GM21528 (cell line): ENCODE measurements around the gene ACAD9.
A peak's percentile ranks its signal among the peaks of the same experiment; 100 is the strongest.
"Not testable (repeated sequence)": the region's sequence is repeated elsewhere in the genome, so short reads cannot be mapped to it uniquely, and the experiment has no call there.

Experiments
- ATAC-seq: cut with Tn5 transposase; IDR thresholded peaks from one replicate; pipeline ENCODE4 v1.9.1; 2021; ENCODE audit warnings: mild to moderate bottlenecking, moderate library complexity; ENCODE audit not compliant: unreplicated experiment, low FRiP score

ACAD9 gene

DNA sequence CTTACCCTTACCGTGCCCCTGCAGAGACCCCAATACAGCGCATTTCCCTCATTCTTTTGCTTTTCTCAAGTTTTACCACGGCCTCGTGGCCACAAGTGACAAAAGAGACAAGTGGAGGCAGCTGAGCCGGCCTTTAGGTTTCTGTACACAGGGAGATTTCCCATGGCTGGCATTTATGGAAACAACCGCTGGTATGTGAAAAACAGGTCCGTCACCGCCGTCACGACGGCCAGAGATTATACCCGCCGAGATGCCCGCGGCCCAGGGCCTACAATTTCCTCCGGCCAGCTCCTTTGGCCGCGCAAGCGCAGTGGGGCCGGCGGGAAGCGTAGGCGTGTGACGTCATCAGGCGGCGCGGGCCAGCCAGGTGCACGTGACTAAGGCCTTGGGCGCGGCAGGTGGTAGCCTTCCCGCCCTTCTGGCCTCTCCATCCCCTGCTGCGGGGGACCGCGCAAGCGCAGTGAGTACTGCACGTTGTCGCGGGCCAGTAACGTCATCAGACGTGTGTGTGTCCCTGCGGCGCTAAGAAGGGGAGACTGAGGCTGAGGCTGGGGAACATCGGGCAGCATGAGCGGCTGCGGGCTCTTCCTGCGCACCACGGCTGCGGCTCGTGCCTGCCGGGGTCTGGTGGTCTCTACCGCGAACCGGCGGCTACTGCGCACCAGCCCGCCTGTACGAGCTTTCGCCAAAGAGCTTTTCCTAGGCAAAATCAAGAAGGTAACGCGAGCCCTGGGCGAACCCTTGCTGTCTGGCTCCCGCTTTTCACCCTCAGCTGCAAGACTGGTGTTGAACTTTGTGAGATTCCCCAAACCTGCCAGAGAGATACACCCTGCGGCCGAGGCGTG is at the start of gene ACAD9:
ACAD9 (plus strand) TSS at position 496 of the 845 bp plus-strand sequence; CDS start at position 568, 72 bp downstream.
- ATAC-seq: peak; percentile 87

DNA sequence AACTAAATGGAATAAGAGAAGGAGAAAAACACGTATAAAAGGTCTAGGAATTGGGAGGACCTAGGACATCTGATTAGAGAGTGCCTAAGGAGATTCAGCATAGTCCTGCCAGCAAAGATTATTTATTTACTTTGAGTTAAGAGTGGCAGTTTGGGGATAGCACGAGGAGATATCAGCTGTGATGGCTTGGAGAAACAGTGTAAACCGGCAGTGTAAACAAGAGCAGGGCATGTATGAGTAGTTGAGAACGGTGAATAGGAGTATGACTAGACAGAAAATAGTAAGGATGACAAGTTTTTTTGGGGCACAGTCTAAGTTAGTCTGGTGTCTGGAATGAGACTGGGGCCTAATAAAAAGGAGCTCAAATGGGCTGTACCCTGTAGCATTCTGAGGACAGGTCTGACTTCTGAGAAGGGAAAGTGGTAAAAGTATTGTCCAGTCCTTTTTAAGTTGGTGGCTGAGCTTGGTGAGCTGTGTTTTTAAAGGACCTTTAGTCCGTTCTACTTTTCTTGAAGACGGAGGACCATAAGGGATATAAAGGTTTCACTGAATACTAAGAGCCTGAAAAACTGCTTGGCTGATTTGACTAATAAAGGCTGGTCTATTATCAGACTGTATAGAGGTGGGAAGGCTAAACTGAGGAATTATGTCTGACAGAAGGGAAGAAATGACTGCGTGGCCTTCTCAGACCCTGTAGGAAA is 49.3 kb upstream of the ACAD9 start:
- ATAC-seq: not testable (repeated sequence)

DNA sequence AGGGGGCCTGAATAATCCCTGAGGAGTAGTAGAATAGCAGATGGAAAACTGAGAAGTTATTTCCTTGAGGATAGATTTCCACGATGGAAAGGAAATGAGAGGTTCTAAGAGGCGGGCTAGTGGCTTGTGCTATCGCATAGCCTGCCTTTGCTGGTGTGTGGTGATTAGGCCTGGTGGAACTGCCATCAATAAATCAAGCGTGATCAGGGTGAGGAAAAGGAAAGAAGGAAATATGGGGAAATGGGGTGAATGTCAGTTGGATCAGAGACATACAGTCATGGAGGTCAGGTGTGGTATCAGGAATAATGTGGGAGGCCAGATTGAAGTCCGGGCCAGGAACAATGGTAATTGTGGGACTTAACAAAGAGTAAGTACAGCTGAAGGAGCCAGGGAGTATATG is 48.7 kb upstream of the ACAD9 start:
- not testable (repeated sequence) for ATAC-seq

DNA sequence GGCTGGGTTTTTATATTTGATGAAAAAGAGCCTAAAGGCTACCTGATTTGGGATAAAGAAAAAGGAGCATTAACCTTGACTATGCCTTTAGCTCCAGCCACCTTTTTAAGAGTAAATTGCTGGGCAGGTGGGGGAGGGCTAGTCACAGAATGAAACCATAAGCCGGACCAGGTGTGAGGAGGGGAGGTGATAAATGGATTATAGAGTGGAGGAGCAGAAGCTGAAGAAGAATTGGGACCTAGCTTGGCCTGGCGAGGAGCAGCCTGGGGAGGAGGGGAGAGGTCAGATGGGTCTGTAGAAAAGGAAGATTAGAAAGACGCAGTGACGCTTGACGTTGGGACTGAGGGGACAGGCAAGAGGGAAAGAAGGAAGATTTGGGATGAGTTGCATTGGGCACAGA is 46.4 kb upstream of the ACAD9 start:
- ATAC-seq: not testable (repeated sequence)

DNA sequence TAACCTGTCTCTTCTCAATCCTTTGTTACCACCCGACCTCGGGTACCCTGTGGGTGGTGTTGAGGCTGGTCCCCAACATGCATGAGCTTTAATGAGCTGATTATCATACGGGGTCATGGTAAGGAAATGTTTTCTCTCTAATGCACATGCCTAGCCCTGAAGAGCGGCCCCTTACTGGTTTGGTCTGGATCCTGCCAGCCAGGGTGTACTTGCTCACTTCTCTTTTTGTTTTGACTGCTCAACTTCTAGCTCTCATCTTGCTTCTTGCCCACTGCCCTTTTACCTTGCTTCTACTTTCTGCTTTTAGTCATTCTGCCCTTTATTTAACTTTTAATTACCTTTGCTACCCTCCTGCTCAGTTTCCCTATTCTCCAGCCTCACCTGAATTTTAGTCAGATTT is 44.3 kb upstream of the ACAD9 start:
- ATAC-seq: no peak

DNA sequence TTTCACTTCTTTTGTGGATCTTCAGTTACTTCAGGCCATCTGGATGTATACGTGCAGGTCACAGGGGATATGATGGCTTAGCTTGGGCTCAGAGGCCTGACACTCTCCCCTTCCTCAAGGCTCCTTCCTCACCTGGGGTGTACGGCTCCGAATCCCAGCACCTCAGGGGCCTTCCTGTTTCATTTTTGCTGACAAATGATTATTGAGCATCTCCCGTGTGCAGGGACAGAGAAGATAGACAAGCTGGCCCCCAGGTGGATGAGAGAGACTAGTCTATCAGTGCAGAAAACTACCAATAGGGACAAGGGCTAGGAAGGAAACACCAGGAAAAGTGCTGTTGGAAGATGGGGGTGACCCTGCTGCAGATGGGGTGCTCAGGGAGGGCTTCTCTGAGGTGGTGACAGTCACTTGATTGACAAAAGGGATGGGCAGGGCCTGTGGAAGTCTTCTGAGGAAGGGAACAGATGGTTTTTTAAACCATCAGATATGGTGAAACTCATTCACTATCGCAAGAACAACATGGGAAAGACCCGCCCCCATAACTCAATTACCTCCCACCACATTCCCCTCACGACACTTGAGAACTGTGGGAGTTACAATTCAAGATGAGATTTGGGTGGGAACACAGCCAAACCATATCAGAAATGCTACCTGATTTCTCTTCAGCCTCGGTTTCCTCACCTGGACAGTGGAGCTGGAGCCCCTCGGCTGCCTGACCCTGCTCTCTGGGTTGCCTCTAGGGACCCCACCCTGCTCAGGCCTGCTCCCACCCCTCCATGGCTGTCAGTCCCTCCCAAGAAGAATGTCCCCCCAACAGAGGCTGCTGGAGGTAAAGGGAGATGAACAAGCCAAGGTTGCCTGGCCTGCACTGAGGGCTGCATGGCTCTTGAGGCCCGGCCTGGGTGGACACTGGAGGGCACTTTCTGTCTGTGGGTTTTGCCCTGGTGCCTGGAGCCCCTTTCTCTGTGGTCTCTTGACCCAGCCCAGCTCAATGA is 37.2 kb upstream of the ACAD9 start:
- no peak for ATAC-seq

DNA sequence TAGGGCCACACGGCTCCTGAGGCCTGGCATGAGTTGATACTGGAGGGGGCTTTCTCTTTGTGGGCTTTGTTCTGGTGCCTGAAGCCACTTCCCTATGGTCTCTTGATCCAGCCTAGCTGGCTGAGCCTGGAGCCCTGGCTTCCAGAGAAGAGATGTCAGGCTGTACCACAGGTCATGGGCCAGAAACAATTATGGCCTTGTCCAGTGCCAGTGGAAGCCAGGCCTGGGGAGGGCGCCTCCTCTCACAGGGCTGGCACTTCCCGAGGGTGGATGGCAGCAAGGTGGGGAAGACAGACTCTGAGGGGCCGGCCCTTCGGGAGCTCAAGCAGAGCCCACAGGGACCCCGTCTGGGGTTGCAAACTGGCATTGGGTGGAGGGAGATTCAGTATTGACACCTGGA is 34.9 kb upstream of the ACAD9 start:
- no peak for ATAC-seq

DNA sequence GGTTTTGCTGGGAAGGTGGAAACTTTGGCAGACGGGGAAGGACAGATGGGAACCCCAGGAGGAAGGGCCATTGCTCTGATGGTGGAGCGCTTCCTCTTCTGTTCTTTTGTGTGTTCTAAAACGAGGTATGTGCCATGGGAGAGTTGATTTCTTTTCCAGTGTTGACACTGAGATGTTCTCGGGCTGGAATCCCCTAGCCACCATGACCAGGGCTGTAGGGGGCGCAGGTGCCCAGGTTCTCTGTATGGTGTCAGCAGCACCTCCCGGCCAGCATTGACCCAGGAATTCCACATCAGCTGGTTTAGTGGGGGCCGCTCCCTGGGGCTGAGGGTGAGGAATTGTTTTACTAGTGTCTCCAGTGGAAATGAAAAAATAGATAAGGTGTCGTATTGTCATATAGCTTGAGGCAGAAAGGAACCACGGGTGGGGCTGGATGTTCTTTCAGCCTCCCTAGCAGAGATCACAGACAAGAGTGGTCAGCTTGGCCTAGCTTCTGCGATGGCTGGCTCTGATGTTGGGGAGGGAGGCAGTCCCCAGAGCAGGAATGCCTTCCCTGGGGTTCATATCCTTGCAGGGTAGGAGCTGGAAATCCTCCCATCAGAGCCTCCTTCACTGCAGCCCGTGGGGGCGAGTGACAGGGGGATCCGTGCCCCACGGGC is 34.2 kb upstream of the ACAD9 start:
- ATAC-seq: no peak

DNA sequence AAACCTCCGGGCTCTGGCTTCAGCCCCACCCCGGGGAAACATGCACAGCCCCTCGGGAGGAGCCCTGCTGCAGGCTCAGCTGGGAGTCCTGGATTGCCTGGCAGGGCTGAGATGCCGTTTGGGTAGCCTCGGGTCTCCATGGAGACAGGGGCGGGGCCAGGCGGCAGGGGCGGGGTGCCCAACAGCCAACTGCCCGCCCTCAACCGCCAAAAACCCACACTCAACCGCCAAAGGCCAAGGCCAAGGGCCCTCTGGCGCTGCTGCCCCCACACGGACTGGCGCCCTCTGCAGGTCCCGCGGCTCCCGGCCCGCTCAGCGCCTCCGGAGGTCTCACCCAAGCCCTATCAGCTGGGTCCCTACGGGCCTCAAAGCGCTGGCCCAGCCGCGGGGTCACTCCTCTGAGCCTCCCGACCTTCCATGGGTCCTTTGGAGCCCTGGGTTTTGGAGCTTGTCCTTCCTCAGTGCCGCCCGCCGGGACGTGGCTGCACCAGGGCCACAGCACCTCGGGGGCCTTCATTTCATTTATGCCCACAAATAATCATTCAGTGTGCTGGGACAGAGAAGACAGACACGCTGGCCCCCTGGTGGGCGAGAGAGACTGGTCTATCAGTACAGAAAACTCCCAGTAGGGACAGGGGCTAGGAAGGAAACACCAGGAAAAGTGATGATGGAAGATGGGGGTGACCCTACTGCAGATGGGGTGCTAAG is 33.5 kb upstream of the ACAD9 start:
- ATAC-seq: peak; percentile 60

DNA sequence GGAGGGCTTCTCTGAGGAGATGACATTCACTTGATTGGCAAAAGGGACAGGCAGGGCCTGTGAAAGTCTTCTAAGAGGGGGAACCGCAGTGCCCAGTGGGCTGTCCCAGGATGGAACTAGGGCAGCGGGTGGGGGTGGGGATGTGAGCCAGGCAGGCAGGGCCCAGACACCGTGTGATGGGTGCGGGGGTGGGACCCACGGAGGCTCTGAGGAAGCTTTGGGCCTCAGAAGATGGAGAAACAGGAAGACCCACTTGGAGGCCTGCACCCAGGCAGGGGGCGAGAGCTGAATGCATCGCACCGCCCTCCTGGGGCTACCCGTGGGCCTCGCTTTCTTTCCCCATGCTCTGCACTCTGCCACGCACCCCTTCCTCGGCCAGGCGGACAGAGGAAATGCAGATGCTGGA is 32.9 kb upstream of the ACAD9 start:
- ATAC-seq: no peak

DNA sequence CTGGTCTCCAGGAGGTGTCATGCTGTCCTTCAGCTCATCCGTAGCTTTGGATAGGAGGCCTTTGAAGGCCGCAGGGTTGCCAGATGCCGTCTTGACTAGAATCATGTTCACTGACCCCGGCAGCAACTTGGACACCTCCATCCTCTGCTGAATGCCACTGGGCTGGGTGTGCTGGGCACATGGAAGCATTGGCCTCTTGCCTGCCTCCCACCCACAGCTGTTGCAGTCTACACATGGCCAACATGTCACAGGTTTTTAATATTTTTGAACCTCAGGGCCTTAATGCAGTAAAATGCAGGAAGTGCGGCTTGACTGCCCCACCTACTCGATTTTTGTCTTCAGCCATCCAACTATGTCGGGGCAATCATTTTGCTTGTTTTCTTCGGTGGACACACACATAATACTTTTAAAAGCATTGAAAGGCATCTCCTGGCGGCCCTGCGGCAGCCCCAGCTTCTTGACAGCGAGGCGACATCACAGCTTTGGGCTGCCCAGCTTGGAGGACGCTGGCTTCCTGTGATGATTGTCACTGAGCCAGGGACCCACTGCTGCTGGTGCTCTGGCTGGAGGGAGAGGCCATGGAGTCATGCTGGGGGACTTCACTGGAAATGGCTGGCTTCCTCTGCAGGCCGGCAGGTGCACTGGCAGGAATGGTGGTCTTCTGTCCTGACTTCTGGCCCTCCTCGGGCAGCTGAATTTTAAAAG is 31.6 kb upstream of the ACAD9 start:
- no peak for ATAC-seq

DNA sequence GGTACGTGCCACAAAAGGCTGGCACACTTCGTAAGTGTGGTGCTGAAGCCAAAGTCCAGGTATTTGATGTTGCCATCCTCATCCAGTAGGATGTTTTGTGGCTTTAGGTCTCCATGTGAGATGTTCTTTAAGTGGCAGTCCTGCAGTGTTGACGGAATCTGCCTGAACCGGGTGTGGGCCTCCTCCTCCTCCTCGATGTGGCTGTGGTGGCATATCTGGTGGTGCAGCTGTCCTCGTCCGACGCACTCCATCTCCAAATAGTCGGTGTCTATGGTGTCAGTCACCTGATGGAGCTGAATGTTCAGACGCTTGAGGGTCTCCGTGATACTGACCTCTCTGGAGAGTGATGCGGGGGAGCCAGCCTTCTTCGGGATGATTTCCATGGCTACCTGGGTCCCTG is 30.5 kb upstream of the ACAD9 start:
- ATAC-seq: no peak

DNA sequence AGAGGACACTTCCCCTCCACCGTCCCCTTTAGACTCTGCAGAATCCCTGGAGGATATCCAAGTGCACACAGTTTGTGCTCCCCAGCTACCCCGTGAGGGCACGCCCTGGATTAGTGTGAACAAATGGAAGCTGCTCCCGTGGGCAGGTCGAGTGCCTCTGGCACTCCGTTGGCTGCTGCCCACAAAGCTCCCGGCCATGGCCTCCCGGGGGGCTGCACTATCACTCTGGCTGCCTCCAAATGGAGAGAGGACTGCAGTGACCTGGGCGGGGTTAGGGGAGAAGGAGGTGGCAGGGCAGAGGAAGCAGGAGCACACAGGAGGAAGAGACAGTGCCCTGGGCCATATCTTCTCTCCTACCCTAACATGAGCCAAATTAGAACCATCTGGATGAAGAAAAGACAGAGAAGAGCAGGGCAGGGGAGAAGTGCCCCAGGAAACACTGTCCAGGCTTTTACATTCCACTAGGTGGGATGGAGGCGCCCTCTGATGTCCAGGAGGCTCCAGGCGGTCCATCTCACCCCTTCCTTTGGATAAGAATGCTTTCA is 29.4 kb upstream of the ACAD9 start:
- no peak for ATAC-seq

DNA sequence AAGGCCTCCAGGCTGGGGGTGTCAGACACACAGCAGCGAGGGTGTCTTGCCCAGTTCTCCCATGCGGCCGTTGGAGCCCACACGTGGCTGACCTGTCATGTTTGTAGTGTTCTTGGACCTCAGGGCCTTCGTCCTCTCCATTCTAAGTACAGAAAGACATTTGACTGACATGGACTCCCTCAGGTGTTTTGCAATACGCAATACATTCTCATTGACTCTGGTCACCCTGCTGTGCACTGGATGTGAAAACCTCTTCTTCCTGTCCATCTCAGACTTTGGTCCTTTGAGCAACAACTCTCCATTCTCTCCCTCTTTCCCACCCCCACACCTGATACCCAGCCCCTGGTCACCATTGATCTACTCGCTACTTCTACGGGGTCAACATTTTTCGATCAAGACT is 28.9 kb upstream of the ACAD9 start:
- no peak for ATAC-seq

DNA sequence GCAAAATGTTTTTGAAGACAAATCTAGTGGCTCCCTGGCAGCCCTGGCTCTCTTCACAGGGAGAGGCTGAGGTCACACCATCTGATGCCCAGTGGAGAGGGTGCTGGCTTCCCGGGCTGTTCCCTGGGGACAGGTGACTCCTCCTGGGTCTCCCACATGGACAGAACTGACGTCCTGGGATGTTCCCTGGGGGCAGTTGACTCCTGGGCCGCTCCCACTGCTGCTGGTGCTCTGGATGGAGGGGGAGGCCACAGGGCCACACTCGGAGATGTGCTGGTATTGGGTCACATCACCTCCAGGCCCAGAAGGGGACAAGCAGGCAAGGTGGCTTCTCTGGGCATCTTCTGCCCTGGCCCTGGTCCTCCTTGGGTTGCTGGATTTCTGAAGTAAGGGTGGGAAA is 27.8 kb upstream of the ACAD9 start:
- ATAC-seq: no peak

DNA sequence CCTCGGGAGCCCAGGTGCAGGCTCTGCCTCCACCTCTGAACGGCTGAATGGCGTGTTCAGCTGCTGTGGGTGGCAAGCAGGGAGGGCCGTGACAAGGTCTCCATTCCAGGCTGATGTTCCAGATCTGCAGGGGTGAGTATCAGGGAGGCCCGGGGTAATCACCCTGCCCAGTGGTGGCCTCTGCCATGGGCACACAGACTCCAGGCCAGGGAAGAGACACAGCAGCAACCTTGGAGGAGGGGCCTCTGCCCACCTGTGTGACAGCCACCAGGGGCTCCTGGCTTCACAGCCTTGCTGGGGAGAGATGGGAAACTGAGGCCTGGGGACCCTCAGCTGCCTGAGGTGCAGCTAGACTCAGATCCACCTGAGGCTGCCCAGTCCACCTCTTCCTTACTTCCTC is 25.6 kb upstream of the ACAD9 start:
- ATAC-seq: no peak

DNA sequence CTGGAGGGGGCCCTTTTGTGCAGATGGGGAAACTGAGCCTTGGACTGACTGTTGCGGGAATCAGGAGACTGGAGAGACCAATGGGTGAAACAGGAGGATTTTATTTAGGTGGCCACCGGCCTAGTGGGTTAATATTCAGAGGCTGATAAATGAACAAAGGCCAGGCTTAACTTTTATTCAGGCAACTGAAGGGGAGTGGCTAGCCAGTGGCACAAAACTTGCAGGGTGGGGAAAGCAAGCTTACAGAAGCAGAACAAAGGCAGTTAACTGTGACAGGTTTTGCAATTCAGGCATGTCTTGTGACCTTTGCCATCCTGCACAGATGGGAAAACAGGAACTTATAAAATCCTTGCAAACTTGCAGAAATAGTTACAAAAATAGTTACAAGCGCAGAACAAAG is 24.9 kb upstream of the ACAD9 start:
- no peak for ATAC-seq

DNA sequence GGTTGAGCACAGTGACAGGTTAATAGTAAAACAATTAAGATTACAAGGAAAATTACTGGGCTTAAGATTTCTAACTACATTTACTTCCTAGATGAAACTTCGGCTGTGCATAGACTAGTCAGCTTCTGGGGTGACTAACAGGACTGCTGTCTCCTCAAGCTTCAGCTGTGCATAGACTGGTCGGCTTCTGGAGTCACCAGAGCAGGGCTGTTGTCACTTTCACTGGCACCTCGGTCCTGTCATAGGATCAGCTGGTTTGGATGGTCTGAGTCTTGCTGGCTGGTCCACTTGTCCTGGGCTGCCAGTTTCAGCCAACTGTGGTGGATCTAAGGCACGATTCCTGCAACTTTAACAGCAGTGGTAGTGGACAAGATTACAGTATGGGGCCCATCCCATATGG is 23.9 kb upstream of the ACAD9 start:
- no peak for ATAC-seq

DNA sequence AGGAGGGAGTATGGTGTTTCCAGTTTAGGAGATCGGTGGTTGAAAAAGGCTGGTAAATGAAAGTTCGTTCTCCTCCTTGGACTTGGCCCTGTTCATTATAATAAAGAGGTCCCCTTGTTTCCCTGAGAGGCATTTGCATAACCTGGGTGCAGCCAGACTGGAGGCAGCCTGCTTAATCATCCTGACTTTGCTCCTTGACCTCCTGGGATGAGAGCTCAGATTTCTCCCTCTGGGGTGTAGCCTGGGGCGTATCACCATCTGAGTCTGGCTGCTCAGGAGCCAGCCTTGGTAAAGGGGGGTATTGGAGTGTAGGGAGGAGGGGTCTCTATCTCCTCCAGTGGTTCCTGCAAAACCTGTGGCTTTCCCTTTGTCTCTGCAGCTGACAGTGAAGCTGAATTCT is 21.3 kb upstream of the ACAD9 start:
- no peak for ATAC-seq
